Vagina (tissue), 2 donors: ENCODE results near the gene NAGA.

ENCODE experiments used
- CTCF ChIP-seq, 3 experiments: fragments of 450-650 bp in 2 of 3; fragments of 200-600 bp in 1 of 3; sonication (generic) in 1 of 3; IDR thresholded peaks; one replicate each; pipeline ENCODE4 v1.5.1; 2017 to 2019; ENCODE audit warnings: antibody characterized with exemption in 3 of 3, mild to moderate bottlenecking in 2 of 3, moderate library complexity in 2 of 3
- POLR2AphosphoS5 ChIP-seq, 2 donors: sonication (generic); formaldehyde crosslinking; IDR thresholded peaks; one replicate each; pipeline ENCODE4 v1.9.0; 2017; ENCODE audit warnings: antibody characterized with exemption in 2 of 2, mild to moderate bottlenecking in 2 of 2, low read depth in 1 of 2; ENCODE audit not compliant: insufficient read depth in 1 of 2

GRCh38 chr22:42062506-42063170 lies 8.0 kb downstream of the NAGA start:
- no peak for TF ChIP-seq CTCF (IDR thresholded peaks at IDR 0.05)
- no peak for TF ChIP-seq POLR2AphosphoS5 (IDR thresholded peaks at IDR 0.05; ENCODE audit: insufficient read depth in 1 of 2, low read depth in 1 of 2)
